ENCODE measurements around the gene MAP6.
A peak's percentile ranks its signal among the peaks of the same experiment; 100 is the strongest.

- TF ChIP-seq CTCF (IDR thresholded peaks at IDR 0.05 in 2 of 3, conservative IDR thresholded peaks at IDR 0.05 in 1 of 3; ENCODE audit: control insufficient read depth in 2 of 3, extremely low read depth in 1 of 3, insufficient read depth in 1 of 3, low read depth in 3 of 3, low read length in 3 of 3) (no peak), RCOR1 (conservative IDR thresholded peaks at IDR 0.05; ENCODE audit: low read depth, low read length) (no peak), POLR2A (IDR thresholded peaks at IDR 0.05; ENCODE audit: low read depth, low read length) (no peak), EZH2 (IDR thresholded peaks at IDR 0.05; ENCODE audit: borderline replicate concordance, control insufficient read depth, low read depth, low read length) (no peak), TARDBP (IDR thresholded peaks at IDR 0.05; ENCODE audit: borderline replicate concordance) (no peak), FOXM1 (IDR thresholded peaks at IDR 0.05; ENCODE audit: low read depth, low read length) (peak; percentile 75), RELA (IDR thresholded peaks at IDR 0.05; ENCODE audit: borderline replicate concordance, partially characterized antibody) (peak; percentile 56)
These were observed 14.5 kb downstream of the MAP6 start for GRCh38 chr11:75654314-75654713.

All from GM12878 (cell line).